Measurements from ENCODE around the gene SOS1. TPM values are rescaled to one million over a fixed set of nuclear protein-coding genes. Genes with fewer than 3 reads are reported as not detected.

The SOS1 gene
- total RNA-seq, 2 donors from 2014 or later = 33.8 to 48.1 TPM

- intact Hi-C loops (cut with DNase I) = no loop called here
- no peak for DNase-seq (ENCODE audit: low spot score)
These were observed 138.4 kb downstream of the SOS1 start for GRCh38 chr2:38982498-38982897.

DNA sequence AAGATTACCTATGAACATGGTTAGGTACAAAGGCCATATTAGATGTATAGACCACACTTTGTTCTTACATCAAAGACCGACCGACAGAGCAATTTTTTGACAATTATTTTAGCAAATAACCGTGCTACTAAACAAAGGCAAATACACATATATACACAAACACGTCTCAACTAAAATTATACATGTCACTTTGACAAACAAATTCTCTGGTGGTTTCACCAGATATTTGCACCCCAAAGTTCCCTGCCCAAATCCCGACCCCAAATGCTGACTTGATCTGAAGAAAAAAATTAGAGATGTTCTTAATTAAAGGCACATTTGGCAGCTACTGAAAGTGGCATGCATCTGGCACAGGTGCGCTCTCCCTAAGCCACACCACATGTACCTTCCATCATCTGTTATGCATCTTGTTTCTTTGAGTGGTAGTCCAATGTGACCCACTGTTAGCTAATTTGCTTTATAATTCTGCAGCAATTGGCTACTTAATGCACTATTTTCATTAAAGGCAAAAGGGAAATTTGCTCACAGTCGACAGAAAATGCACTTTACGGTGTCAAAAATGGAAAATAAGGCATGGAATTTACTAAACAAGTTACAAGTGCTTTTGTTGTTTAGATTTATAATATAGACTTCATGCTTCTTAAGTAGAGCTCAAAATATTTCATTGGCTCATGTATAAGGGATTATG, 139.0 kb downstream of the SOS1 start:
- intact Hi-C loops (cut with DNase I) = no loop called here
- DNase-seq (ENCODE audit: low spot score) = no peak

- DNase-seq (ENCODE audit: low spot score) = no peak
- intact Hi-C loops (cut with DNase I) = no loop called here
These were observed 139.7 kb downstream of the SOS1 start for GRCh38 chr2:38981003-38981669.

DNA sequence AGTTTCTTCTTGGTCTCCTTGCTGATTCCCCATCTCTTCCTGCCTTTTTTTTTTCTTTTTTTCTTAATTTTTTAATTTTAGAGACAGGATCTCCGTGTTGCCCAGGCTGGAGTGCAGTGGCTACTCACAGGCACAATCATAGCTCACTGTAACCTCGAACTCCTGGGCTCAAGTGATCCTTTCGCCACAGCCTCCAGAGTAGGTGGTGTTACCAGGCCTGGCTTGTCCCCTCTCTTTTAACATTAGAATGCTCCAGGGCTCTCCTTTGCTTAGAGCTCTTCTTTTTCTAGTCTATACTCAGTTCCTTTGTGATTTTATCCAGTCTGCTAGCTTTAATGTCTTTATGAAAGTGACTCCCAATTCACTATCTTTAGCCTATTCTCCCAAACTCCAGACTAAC, 141.9 kb downstream of the SOS1 start:
- no peak for DNase-seq (ENCODE audit: low spot score)
- intact Hi-C loops (cut with DNase I) = no loop called here

DNA sequence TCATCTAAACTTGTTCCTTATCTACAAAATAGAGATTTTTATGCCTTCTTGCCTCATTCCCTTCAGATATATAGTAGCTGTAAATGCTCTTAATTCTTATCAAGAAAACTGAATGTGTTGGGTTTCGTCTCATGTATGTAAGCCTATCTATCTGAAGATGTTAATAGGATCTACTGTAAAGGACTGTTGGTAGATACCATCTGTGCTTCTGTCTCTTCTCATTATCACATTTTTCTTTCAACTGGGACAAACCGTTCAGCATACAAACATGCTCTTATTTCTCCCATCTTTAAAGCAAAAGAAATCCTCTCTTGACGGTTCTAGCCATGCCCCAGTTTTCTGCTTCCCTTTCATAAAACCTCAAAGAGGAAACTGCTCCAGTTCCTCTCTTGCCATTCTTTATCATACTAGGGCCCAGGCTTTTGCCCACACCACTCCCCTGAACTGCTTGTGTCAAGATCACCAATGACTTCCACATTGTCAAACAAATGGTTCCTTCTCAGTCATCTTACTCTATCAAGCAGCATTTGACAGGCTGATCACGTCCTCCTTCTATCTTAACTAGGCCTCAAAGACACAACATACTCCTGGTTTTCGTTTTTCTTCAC, 142.5 kb downstream of the SOS1 start:
- DNase-seq (ENCODE audit: low spot score) = no peak
- intact Hi-C loops (cut with DNase I) = no loop called here

DNA sequence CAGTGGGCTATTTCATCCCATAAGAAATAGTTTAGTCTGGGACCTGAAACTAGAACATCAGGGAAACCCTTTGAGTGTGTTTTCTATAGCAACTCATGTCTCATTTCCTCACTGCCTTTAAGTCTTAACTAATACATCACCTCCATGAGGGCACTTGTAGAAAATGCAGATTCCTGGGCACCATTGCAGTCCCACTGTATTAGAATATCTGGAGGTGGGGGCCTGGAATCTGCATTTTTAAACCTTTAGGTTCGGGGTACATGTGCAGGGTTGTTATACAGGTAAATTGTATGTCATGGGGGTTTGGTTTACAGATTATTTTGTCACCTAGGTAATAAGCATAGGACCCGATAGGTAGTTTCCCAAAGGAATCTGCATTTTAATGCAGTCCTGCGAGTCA, 143.8 kb downstream of the SOS1 start:
- intact Hi-C loops (cut with DNase I) = no loop called here
- DNase-seq (ENCODE audit: low spot score) = no peak

DNA sequence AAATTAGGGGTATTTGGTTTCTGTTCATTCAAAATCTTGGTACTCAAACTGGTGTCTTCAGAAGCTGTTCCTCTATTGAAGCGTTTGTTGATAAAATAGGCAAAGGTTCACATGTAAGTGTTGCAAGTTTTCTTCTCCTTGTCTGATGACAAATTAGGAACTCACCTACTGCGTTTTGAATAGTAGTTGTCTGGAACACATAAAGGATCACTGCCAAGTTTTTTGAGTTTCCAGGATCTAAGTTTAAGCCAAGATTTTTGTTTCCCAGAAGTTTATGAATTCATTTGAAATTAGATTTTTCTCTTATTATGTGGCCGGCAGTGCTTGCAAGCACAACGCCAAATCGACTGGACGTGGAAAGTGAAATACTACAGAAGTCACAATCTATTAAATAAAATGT, 145.8 kb downstream of the SOS1 start:
- intact Hi-C loops (cut with DNase I) = no loop called here
- no peak for DNase-seq (ENCODE audit: low spot score)

DNA sequence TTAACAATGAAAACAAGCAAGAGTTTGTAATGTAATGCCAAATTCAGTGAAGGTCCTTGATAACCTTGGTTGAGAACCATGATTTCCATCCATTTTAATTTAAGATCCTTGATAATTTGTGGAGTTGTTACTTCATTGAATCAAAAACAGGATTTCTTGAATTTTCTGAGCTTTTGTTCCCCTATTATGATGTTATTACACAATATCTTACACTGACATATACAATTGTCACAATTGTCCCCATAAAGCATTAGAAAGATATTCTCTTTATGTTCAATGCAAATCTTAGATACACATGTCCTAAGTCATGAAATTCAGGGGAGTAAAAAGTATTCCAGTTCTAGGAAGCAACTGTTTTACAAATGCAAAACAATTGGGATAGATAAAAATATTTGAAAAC, 147.6 kb downstream of the SOS1 start:
- intact Hi-C loops (cut with DNase I) = no loop called here
- DNase-seq (ENCODE audit: low spot score) = no peak

- intact Hi-C loops (cut with DNase I) = no loop called here
- no peak for DNase-seq (ENCODE audit: low spot score)
These were observed 149.5 kb downstream of the SOS1 start for GRCh38 chr2:38971377-38971776.

DNA sequence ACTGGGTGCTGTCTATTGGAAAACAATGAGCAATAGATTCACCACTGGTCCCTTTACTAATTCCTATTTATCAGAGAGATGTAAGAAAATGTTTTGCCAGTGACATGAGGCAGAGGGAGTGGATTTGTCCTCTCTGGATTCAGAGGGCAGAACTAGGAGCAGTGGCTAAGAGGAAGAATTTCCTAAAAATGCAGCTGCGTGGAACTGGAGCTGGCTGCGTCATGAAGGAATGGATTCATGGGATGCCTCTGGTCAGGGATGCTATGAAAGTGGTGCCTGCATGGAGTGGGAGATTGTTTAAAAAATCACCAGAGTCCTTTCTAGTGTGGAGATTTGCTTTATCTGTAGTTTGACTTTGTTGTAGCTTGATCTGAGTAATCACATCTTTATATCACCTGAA, 152.8 kb downstream of the SOS1 start:
- intact Hi-C loops (cut with DNase I) = no loop called here
- DNase-seq (ENCODE audit: low spot score) = no peak

DNA sequence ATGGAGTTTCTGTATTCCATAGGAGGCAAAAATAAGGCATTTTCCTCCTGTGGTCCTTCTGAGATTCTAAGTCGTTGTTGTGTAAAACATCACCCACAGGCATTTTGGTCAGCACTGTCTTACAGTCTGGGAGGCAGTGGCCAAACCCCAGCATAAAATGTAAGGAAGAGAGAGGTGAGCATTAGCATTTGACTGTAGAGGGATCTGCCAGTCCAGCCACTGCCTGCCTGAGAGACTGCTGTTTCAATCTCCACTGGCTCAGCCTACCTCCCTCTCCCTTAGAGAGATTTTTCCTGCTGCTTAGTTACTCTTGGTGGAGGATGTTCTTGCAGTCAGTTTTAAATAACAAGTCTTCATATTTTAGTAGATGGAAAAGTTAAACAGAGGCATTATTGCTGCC, 154.2 kb downstream of the SOS1 start:
- intact Hi-C loops (cut with DNase I) = no loop called here
- no peak for DNase-seq (ENCODE audit: low spot score)

DNA sequence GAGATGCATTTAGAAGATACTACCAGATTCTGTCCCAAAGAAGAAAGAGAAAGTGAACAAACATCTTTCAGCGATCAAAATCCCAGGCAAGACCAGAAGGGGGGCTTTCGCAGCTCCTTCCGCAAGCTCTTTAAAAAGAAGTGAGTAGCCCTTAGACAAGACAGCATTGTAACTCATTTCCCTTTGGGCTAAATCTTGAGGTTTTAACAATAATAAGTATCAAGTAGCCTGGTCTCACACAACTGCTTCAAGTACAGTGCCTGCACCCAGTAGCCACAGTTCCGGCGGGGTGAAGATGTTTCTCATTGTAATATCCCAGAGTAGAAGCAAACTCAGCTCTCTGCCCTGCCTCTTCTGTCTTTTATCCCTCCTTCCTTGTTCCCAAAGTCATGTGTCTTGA, 154.8 kb downstream of the SOS1 start:
- intact Hi-C loops (cut with DNase I) = no loop called here
- DNase-seq (ENCODE audit: low spot score) = no peak

DNA sequence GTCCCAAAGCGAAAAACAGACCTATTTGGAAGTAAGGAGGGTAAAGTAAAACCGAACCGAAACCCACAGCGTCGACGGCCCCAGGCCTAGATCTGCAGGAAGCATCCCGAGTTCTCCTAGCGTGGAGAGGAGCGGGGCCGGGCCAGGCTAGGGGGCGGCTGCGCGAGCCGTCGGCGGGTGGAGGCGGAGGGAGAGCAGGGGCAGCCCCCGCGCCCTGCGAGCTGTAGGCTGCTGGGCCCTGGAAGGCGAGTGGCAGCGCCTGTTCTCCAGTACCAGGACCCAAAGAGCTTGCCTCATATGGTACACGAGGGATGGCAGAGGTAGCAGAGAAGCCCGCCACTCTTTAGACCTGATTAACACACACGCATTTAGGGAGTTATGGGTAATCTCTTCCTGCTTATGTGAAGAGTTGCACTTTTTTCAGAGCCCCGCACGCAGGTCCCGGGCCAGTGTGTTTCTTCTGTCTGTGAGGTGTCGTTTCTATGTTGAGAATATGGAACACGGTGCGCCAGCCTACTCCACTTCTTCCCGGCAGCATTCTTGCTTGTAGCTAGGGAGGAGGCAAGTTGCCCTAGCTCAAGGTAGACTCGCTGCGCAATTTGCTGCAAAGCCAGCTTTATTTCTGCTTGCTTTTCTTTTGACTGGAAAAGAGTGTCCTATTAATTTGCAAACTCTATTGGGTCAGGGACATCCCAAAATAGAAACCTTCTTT, 160.1 kb downstream of the SOS1 start:
- intact Hi-C loops (cut with DNase I) = no loop called here
- peak; percentile 77 for DNase-seq (ENCODE audit: low spot score)

GRCh38 chr2:38959938-38960608, 160.8 kb downstream of the SOS1 start:
- peak; percentile 93 for DNase-seq (ENCODE audit: low spot score)
- intact Hi-C loops (cut with DNase I) = no loop called here

- intact Hi-C loops (cut with DNase I) = no loop called here
These were observed 161.4 kb downstream of the SOS1 start for GRCh38 chr2:38959466-38959865.

GRCh38 chr2:38957972-38958371, 162.9 kb downstream of the SOS1 start:
- intact Hi-C loops (cut with DNase I) = no loop called here
- DNase-seq (ENCODE audit: low spot score) = no peak

More at GRCh38 chr2:38959466-38959865, 161.4 kb downstream of the SOS1 start:
- DNase-seq (ENCODE audit: low spot score) = no peak

DNA sequence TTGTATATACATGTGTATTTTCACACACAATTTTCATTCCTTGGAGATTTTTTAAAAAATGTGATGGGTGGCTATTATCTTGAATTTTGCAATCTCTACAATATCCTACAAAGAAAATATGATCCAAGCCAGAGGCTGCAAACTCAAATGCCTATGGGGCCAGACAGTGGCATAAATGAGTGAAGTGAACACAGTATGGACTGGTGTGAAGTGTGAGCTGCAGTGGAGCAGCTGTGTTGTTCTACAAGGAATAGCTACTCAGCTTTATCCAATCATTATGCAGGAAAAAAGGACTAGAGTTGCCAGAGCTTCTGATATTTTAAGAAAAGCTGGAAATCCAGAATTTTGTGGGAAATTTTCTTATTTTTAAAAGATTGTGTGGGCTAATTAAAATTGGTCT, 169.1 kb downstream of the SOS1 start:
- no peak for DNase-seq (ENCODE audit: low spot score)
- intact Hi-C loops (cut with DNase I) = no loop called here

DNA sequence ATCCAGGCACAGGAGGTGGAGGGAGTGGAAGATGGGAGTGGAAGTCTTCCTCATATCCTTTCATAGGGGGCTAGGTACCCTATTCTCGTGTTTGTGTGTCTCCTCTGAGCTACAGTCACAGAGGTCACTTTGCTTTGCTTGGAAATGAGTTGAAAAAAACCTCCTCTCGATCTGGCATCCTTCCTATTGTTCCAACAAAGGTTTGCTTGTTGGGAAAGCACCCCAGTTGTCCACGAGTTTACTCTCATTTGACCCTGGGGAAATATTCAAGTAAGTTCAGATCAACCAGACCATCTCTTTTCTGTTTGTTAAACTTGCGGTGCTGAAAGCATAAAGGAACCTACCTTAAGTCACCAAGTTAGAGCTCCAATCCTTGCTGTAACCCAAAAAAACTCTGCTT, 171.9 kb downstream of the SOS1 start:
- intact Hi-C loops (cut with DNase I) = no loop called here
- no peak for DNase-seq (ENCODE audit: low spot score)

DNA sequence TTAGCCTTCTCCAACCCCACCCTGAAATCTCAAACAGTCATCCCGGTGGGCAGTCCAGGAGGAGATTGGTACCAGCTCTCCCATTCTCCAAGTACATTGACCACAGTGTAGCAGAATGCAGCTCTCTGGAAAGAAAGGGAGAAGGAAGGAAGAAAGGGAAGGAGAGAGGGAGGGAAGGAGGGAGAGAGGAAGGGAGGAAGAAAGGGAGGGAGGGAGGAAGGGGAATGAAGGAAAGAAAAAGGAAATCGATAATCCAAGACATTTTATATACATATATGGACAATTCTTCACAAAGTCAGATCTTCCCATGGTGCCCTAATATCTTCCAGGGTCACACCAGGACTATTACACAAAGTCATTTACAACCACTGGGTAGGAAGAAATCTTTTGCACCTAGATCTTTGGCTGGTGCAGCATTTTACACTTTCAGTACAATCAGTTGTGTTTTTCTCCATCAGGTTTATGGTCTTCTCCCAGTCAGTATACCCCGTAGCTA, 172.4 kb downstream of the SOS1 start:
- intact Hi-C loops (cut with DNase I) = no loop called here

More for the DNA sequence above, 172.4 kb downstream of the SOS1 start:
- DNase-seq (ENCODE audit: low spot score) = no peak

All from posterior vena cava (tissue), 2 donors.